HL-60/S4 treated with retinoic acid at 250 ng/mL for 4 days and 3 days (cell line): Measurements from ENCODE around the gene REEP1.

Experiments
- in situ Hi-C: fragments of 300-500 bp; cut with MboI; formaldehyde crosslinking; loops from 2 replicates; pipeline ENCODE4 v1.7.0; 2022; ENCODE audit warnings: low sequenced_read_pairs

Gene REEP1

DNA sequence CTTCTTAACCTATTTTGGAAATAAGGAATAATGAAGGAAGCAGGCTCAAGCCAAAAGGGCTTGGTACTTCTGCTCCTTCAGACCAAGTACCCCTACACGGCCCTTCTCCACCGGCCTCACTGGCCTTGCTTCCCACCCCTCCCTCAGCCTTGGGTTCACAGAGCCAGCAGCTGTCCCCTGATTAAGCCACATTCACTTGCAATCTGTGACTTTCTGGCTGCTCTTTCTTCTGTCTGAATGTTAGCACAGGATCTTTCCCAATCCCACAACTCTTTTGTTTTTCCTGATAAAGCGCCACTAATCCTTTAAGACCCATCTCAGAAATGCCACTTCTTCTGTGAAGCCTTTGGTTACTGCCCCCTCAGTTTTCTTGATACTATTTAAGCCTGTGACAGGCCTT is 52.4 kb downstream of the REEP1 start:
- in situ Hi-C loops: no loop called here

DNA sequence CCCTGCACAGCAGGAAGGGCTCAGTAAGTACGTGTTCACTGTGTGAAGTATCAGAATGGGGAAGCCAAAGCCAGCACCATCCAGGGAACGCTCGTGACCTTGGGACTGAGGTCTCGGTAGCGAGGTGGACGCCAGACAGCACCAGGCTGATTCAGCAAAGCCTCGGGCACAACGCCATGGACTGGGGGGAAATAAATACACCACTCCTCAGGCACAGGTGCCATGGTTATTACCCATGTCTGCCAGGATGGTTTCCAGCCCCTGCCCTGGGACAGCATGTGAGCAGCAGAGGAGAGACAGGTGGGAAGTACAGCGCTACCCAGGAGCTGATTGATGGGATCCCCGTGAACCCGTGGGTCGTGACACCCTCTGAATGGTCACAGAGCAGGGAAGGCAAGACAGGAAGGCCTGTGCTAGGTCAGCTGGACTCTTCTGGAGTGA is 53.0 kb downstream of the REEP1 start:
- in situ Hi-C loops: no loop called here

DNA sequence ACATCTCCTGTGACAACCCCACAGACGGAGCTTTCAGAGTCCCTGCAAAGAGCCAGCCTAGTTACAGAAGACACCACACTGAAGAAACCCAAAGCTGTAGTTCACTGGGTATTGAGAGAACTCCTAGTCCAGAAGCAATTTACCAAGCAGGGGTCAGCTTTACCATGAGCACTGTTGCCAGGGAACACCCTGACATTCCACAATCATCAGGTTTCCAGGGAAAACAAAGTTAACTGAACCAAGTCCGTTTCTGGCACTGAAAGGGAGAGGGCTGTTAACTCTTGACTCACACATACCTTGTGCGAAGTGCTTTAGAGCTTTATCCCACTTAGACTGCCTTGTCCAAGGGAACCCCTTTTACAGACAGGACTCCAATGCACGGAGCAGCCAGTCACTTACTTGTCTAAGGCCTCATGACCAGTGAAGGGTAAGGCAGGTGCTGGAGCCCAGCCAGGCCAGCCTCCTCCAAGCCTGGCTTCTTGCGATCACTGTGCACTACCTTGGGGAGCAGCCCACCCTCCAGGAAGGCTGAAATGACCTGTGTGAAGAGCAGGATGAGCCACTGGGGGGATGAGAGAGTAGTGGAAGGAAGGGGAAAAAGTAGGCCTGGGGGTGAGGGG is 53.9 kb downstream of the REEP1 start:
- in situ Hi-C loops: no loop called here

DNA sequence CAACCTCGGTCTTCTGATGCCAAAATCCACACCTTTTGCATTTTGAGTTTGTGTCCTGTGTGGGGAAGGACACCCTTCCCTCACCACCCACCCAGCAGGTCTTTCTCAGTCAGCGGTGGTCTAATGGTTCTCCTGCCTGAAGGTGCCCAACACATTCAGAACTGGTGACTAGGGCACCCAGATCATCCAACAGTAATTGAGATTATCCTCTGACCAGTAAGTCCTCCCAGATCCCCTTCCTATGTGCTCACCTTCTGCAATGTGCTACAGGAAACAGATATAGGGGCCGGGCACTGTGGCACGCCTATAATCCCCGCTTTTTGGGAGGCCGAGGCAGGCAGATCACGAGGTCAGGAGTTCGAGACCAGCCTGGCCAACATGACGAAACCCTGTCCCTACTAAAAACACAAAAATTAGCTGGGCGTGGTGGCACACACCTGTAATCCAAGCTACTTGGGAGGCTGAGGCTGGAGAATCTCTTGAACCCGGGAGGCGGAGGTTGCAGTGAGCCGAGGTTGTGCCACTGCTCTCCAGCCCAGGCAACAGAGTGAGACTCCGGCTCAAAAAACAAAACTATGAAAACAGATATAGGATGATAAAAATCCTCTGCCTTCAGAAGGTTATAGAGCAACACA is 56.2 kb downstream of the REEP1 start:
- in situ Hi-C loops: no loop called here

DNA sequence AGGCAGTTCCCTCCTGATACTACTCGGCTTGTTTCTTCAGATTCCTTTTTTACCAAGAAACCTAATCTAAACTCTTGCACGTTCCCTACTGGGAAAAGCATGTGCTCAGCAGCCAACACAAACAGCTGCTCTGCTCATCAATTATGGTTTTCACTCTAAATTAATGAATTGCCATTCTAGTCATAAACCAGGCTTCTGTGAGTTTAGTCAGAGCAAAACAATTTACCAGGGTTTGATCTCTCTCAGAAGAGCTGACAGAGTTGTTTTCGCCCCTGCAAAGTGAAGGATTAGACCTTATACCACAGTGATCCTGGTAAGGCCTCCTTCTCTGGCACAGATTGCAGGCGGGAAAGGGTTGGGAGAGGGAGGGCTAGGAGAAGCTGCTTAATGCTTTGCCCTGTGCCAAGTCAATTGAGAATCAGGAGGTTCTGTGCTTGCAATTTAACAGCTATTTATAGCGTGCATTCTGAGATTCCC is 57.2 kb downstream of the REEP1 start:
- in situ Hi-C loops: no loop called here

DNA sequence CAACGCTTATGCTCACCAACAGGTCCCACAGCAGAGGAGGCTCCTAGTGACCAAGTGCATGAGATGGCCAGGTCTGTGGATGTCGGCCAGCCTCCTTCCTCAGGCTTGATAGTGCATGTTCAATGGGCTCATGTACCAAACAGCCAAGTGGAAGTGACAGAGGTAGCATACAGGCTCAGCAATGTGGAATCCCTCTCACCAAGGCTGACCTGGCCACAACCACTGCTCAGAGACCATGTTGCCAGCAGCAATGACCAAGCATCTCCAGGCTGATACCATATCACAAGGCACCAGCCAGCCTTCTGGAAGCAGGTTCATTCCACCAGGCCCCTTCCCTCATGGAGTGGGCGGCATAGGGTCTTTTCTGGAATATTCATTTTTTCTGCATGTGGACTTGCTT is 61.5 kb downstream of the REEP1 start:
- in situ Hi-C loops: no loop called here

DNA sequence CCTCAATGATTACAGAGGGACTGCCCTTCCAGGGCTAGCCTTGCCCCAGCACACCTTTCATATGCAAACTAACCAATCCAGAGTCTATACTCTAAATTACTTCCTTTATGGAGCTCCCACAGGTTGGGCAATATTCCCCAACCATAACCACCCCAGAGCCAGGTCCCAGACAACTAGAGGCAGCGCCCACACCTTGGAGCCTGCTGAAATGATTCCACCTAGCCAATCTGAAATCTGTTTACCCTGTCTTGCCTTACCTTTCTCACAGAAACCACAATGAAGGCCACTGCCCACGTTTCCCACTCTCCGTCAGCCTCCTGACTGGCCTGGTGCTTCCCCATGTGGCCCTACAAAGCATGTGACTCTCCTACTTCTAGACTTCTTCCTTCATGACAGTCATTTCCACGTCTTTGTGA is 62.0 kb downstream of the REEP1 start:
- in situ Hi-C loops: no loop called here

DNA sequence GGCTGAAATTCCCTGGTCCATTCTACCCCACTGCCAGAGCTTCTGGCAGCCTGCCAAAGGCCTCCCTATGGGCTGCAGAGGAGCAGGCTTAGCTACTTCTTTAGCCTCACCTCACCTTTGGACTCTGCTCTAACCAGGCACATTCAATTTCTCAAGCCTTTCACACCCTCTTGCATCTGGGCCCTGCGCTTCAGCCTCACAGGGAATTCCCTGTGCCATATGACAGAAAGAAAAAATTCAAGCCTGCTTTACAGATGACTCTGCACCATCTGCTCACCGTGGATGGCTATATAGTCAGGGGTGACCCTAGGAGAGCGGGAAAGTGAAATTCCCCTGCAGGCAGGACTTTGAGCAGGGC is 62.5 kb downstream of the REEP1 start:
- in situ Hi-C loops: no loop called here

DNA sequence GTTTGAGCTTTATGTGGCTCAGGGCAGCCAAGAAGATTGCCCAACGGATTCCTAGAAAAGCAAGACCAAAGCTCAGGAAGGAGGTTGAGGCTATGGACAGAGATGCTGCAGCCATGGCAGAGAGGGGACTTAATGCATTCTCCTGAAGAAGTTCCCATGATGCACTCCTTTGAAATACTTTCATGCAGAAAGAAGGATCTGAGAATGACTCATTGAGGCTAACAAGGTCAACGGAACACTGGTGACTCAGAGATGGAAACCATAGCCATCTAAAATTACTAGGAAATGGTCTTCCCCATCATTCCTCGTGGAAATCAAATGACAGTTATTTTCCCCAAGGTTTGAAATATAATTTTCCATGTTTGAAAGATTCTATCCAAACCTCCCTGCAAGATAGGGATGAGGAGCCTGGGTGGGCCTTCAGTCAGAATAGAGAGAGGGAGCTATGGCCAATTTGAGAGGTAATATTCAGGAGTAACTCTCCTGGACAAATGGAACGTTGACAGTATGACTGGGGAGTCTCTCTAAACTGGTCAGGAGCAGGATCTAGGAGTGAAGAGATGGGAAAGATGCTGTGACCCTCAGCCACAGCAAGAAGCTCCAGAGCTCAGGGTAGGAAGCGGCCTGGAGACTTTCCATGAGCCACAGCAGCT is 63.0 kb downstream of the REEP1 start:
- in situ Hi-C loops: no loop called here

DNA sequence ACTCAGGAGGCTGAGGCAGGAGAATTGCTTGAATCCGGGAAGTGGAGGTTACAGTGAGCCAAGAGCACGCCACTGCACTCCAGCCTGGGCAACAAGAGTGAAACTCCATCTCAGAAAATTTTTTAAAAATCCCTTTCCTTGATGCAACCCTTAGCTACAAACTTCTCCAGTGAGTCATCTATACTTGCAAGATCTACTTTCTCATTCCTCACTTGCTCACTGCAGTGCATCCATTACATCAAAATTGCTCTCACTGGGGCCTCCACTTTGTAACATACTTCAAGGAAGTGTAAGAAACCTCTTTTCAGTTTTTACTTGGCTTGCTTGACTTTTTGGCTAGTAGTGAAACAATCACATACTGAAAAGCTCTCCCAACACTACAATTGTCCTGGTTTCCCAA is 65.3 kb downstream of the REEP1 start:
- in situ Hi-C loops: no loop called here

DNA sequence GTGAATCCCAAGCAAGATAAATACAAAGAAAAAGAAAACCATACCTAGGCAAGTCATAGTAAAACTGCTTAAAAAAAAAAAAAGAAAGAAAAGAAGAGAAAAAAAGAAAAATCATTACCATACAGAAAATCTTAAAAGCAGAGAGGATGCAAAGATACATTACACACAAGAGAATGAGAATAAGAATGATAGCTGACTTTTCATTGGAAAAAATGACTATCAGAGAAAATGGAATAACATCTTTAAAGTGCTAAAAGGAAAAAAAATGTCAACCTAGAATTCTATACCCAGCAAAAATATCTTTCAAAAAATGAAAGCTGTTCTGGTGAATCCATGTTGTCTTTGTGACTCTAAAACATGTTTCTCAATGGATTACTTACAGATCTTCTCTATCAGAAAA is 66.2 kb downstream of the REEP1 start:
- in situ Hi-C loops: no loop called here

DNA sequence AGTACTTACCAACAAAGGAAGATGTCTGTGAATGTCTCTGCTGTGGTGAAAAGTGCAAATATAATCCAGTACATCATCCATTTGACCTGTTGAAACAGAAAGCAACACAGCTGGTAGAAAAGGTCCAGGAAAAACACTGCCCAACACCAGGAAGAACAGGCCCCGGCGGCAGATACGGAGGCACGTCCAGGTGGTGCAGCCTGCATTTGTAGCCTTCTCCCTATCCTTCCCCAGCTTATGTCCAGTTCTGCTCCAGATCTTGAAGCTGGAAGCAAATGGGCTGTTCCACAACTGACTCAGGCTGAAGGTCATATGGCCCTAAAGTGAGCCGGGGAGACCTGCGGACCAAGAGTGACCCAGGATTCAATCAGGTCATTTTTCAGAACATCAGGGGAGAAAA is 73.5 kb downstream of the REEP1 start:
- in situ Hi-C loops: no loop called here

DNA sequence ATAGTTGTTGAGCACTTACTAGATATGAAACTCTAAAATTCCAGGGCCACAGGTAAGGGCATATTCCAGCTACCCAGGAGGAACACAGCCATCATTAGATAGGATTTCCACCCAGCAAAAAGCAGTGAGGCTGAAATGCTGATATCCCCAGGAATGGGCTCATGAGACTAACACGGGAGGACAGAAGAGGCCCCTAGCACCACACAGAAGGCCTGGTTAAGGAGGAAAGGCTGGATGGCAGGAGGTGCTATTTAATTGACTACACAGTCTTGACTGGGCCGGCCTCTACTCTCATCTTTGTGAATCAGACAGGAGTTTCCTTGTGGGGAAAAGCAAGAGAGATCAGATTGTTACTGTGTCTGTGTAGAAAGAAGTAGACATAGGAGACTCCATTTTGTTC is 76.4 kb downstream of the REEP1 start:
- in situ Hi-C loops: no loop called here

DNA sequence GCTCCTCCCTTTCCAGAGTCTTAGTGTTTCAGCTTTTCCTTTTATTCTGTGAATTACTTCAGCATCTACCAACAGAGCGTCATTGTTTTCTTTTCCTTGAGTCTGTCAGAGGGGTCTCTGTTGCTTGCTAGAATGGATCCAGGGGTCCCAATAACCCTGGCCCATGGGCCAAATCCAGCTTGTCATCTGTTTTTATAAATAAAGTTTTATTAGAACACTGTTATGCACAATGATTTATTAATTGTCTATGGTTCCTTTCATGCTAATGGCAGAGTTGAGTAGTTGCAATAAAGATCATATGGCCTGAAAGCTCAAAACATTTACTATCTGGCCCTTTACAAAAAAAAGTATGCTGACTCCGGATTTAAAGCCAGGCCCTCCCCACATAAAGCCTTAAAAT is 79.3 kb downstream of the REEP1 start:
- in situ Hi-C loops: no loop called here

DNA sequence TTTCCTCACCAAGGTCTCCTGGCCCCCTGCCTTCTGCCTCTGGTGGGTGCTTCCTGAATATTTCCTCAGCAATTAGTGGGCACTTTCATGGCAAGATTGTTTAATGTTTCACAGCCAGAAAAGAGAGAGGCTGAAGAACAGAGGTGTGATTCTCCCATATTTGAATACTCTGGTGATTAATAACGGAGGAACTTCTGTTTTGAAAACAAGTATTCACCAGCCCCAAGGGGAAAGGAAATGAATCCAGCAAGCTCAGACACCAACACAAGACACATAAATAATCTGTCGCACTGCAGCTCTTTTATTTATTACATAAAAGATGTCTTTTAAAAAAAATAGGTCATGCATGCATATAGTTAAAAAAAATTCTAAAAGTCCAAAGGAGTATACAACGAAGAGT is 80.4 kb downstream of the REEP1 start:
- in situ Hi-C loops: no loop called here

DNA sequence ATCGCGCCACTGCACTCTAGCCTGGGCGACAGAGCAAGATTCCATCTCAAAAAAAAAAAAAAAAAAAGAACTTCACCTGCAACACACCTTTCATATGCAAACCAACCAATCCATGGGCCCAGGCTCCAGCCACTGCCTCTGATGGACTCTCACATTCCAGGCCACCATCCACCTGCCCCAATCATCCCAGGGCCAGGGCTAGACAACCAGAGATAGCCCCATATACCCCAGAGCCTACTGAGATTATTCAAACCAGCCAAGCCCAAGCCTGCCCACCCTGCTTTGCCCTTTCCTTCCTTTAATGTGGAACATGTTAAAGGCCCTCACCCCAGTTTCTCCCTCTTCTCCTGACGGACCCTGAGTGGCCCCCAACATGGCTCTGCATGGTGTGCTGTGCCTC is 81.1 kb downstream of the REEP1 start:
- in situ Hi-C loops: no loop called here

DNA sequence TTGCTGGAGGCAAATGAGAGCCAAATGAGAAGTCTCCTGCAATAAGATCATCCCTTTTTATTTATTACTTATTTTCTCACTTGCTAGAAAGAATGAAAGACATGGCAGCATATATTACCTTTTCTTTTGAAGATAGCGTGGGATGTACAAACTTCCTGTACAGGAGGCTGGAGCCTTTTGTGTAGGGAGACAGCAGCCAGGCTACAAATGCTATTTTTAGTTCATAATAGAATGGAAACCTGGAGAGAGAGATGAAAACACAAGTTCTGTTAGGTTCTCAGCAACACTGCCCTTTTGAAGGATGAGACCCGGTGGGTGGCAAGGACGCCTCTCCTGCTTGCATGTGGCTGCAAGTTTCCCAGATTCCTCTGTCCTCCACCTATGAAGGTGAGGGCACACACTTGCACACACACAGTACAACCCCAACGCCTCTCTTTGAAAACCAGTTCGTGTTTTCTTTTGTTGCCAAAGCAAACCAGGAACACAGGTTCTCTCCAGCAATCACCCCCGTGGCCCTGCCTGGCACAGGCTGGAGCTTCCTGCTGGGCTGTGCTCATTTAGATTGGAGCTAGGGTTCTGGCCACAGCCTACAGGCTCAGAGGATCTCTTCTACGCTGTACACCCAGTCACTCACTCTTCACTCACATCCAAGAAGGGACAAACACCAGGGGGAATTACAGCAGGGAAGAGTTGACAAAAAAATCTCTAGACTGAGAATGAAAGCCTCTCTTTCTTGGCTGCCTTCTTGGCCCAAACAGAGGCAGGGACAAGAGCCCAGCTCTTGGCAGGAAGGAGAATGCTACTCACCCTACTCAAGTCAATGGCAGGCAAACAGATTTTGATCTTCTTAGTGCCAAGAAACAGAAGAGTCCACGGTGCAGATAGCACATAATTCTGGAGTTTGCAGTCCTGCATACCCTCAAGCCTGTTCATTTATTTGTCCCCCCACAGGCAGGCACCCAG is 82.6 kb downstream of the REEP1 start:
- in situ Hi-C loops: no loop called here

DNA sequence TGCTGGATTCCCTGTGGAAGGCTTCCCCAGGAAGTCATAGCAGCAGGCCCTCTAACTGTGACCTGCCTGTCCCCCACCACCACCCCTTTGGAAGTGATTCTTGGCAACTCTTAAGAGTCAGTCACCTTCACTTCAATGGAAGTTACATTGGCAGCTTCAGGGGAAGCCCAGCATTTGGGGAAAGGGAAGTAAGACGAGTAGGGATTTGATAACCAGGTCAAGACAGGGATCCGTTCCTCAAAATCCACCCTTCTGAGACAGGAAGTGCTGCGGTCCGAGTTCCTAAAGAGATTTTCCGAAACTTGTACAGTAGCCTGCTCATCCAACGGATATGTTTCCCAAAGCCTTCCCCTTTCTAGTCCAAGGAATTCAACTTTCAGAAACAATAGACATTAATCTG is 84.0 kb downstream of the REEP1 start:
- in situ Hi-C loops: no loop called here

DNA sequence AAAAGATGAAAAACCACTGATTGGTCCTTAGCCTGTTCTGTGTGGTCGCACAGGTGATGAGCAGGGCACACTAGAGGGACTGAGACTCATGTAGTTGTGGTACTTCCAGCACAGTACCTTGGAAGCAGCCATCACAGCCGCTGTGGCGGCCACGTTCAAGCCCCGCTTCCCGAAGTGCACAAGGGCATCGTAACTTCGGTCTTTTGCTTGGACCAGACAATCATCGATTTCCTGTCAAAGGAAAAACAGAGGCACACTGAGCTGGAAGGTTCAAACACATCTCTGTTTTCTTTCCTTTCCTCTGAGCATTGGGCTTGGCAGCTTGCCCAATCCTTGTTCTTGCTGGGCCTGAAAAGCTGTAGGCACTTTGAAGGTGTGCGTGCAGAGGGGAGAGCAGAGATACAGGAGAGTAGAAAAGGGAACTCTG is 85.6 kb downstream of the REEP1 start:
- in situ Hi-C loops: no loop called here

DNA sequence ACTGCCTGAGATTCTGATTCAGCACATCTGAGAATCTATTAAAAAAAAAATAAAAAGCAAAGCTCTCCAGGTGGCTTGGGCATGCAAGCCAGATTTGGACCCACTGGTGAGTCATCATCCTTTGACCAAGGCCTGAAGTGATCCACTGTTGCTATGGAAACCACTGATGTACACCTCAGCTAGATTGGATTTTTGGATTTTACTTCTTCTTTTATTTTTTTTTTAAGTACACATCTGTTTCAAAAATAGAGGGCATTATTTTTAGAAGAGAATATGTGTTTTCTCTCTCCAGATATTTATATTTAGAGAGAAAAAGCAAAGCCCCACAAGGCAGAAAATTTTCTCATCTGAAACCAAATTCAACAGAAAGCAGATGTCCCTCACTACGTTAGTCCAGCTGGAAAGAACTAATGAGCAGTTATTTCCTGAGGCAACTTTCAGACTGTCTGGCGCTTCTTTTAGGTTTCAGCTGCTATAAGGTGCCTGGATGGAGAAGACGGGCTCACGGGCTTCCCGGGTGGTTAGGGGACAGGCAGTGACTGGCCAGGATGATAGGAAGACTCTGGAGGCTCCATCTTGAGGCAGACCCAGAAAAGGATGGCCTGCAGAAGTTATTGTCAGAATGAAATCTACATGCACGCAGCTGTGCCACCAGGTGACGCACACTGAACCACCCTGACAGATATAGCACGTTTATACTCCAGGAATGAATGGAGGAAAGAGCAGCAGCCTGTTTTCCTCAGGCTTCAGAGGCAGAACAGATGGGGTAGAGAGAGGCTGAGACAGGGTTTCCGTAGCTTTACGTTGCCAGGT is 87.6 kb downstream of the REEP1 start:
- in situ Hi-C loops: no loop called here
